T1000 (cell line): ENCODE results near the gene FMO2.

Source experiments
- DNase-seq: peaks from one replicate; lab custom pipeline; 2025; ENCODE audit warnings: mixed read lengths; lab: John Stamatoyannopoulos, UW

FMO2 gene

GRCh38 chr1:171257607-171258076 is 72.5 kb downstream of the FMO2 start:
- DNase-seq = no peak

- DNase-seq = no peak
Observed at GRCh38 chr1:171258429-171258828, 73.3 kb downstream of the FMO2 start.

GRCh38 chr1:171258943-171259342 is 73.8 kb downstream of the FMO2 start:
- DNase-seq = no peak
